HepG2 (cell line): Measurements from ENCODE around the gene TAF1B. TPM values are rescaled to one million over a fixed set of nuclear protein-coding genes. Genes with fewer than 3 reads are reported as not detected.

ENCODE experiments used
- ARID3A ChIP-seq: IDR thresholded peaks from 2 replicates; pipeline ENCODE4 v1.6.1; 2012; ENCODE audit warnings: low read depth, low read length, improper control_type of control experiment
- ARID5B ChIP-seq: IDR thresholded peaks from 2 replicates; pipeline ENCODE4 v1.4.0; 2020; ENCODE audit warnings: mild to moderate bottlenecking, missing genetic modification reagents
- CHD4 ChIP-seq: fragments of 200-600 bp; sonication (generic); IDR thresholded peaks from 2 replicates; pipeline ENCODE4 v1.7.0; 2017; ENCODE audit warnings: mild to moderate bottlenecking, low read length, borderline replicate concordance
- CREB1 ChIP-seq, 2 experiments: fragments of 450-650 bp in 1 of 2; IDR thresholded peaks; 2 replicates each; pipeline ENCODE4 v1.6.1; 2016 to 2017; ENCODE audit warnings: control low read depth in 1 of 2, mild to moderate bottlenecking in 1 of 2, missing compliant biosample characterization in 1 of 2, missing genetic modification characterization in 1 of 2
- HNF4A ChIP-seq: sonication (generic); formaldehyde crosslinking; IDR thresholded peaks from 2 replicates; pipeline ENCODE4 v1.4.0; 2020; ENCODE audit warnings: missing genetic modification reagents
- HNRNPL ChIP-seq: fragments of 200-400 bp; formaldehyde crosslinking; IDR thresholded peaks from 2 replicates; pipeline ENCODE4 v1.6.1; 2017; ENCODE audit warnings: mild to moderate bottlenecking, low read depth, low read length
- NR0B2 ChIP-seq: sonication (generic); formaldehyde crosslinking; IDR thresholded peaks from 2 replicates; pipeline ENCODE4 v1.4.0; 2020; ENCODE audit warnings: mild to moderate bottlenecking, missing genetic modification reagents
- ONECUT2 ChIP-seq: sonication (generic); formaldehyde crosslinking; IDR thresholded peaks from 2 replicates; pipeline ENCODE4 v1.4.0; 2020; ENCODE audit warnings: missing genetic modification reagents
- SIN3A ChIP-seq: IDR thresholded peaks from 2 replicates; pipeline ENCODE4 v1.6.1; 2011; ENCODE audit warnings: low read depth, mild to moderate bottlenecking, control low read depth, low read length, borderline replicate concordance
- SP140L ChIP-seq: sonication (generic); formaldehyde crosslinking; IDR thresholded peaks from 2 replicates; pipeline ENCODE4 v1.4.0; 2020; ENCODE audit warnings: missing genetic modification reagents, borderline replicate concordance
- ZBTB3 ChIP-seq: sonication (generic); formaldehyde crosslinking; IDR thresholded peaks from 2 replicates; pipeline ENCODE4 v1.4.0; 2020; ENCODE audit warnings: low read depth, mild to moderate bottlenecking, moderate library complexity, missing genetic modification reagents, borderline replicate concordance
- ZNF121 ChIP-seq: sonication (generic); formaldehyde crosslinking; IDR thresholded peaks from 2 replicates; pipeline ENCODE4 v1.5.0; 2020; ENCODE audit warnings: mild to moderate bottlenecking, missing genetic modification reagents
- ZNF205 ChIP-seq: IDR thresholded peaks from 2 replicates; pipeline ENCODE4 v1.6.1; 2018; ENCODE audit warnings: missing biosample characterization, missing genetic modification reagents
- ZNF598 ChIP-seq: sonication (generic); formaldehyde crosslinking; IDR thresholded peaks from 2 replicates; pipeline ENCODE4 v1.5.1; 2020; ENCODE audit warnings: mild to moderate bottlenecking, missing genetic modification reagents, borderline replicate concordance
- ZNF800 ChIP-seq: sonication (generic); formaldehyde crosslinking; IDR thresholded peaks from 2 replicates; pipeline ENCODE4 v1.4.0; 2020; ENCODE audit warnings: missing genetic modification reagents
- ZUFSP ChIP-seq: sonication (generic); formaldehyde crosslinking; IDR thresholded peaks from 2 replicates; pipeline ENCODE4 v1.9.0; 2021; ENCODE audit warnings: missing genetic modification reagents, mild to moderate bottlenecking, borderline replicate concordance
- polyA plus RNA-seq, 8 experiments: library from polyadenylated mRNA; depleted of rRNA in 3 of 8; stranded (reverse) in 7 of 8; unstranded in 1 of 8; fragments of >200 nt; fragmentation: Illumina TruSeq in 4 of 8; extraction: Trizol in 4 of 8; gene quantifications; 2 replicates each; pipeline versions ENCODE4 v1.2.1 to v1.2.3, GENCODE V29; 2011 to 2016; ENCODE audit warnings: low read depth in 4 of 8, missing spikeins in 1 of 8, mixed read lengths in 1 of 8; ENCODE audit not compliant: insufficient read depth in 1 of 8
- total RNA-seq, 5 experiments: library from RNA; depleted of rRNA; stranded (reverse); fragments of >200 nt; fragmentation: Illumina TruSeq; extraction: Trizol; gene quantifications; 2 replicates each; pipeline ENCODE4 v1.2.3, GENCODE V29; 2016; ENCODE audit warnings: low read depth in 1 of 5

TAF1B gene
- total and polyA plus RNA-seq, 2 of the 13 experiments (the other 11 are each of a cell fraction or from before 2014, with no cell fraction given), result 13.3 to 27.7 TPM

GRCh38 chr2:9946818-9947217 is 103.5 kb downstream of the TAF1B start (continued):
- peak; percentile 39; the same call in 1 of the 2 replicates for TF ChIP-seq ARID5B (CRISPR knock-in tag)
- 0 out of 2 replicates have a peak, but pooled peaks have one; percentile 34 for TF ChIP-seq ZNF121 (CRISPR knock-in tag)
- peak; percentile 7; the same call in 1 of the 2 replicates for TF ChIP-seq ARID3A
- peak; percentile 66 for TF ChIP-seq HNF4A (CRISPR knock-in tag)
- TF ChIP-seq CHD4, result peak; percentile 78; the same call in 1 of the 2 replicates
- TF ChIP-seq NR0B2 (CRISPR knock-in tag), result no peak
- TF ChIP-seq ZUFSP (CRISPR knock-in tag), result no peak
- no peak for TF ChIP-seq SP140L (CRISPR knock-in tag)
- TF ChIP-seq ZBTB3 (CRISPR knock-in tag), result no peak
- no peak for TF ChIP-seq ZNF598 (CRISPR knock-in tag)
- no peak for TF ChIP-seq ZNF205 (CRISPR knock-in tag)
- no peak for TF ChIP-seq ONECUT2 (CRISPR knock-in tag)
- TF ChIP-seq ZNF800 (CRISPR knock-in tag), result no peak
- TF ChIP-seq SIN3A, result no peak
- TF ChIP-seq HNRNPL, result no peak
- TF ChIP-seq CREB1 (IDR thresholded peaks at IDR 0.05), result no peak
- no peak for TF ChIP-seq CREB1 (CRISPR knock-in tag; IDR thresholded peaks at IDR 0.05)
